ENCODE measurements around the gene ZNF440. TPM values are rescaled to one million over a fixed set of nuclear protein-coding genes. Genes with fewer than 3 reads are reported as not detected.

Gene ZNF440
- total RNA-seq, 1 experiment from 2014 or later, result 11.4 TPM

GRCh38 chr19:11814029-11814699, at the start of gene ZNF440 (continued):
- TF ChIP-seq REST (IDR thresholded peaks at IDR 0.05; ENCODE audit: low read depth), result no peak
- peak; percentile 97 for TF ChIP-seq POLR2AphosphoS5 (IDR thresholded peaks at IDR 0.05; ENCODE audit: low read depth, low read length)

- Histone ChIP-seq H3K9me2 (ENCODE audit: insufficient read depth) (no peaks in the 10 kb centered on the region), H3K27ac (ENCODE audit: low read depth, low read length) (peak within 1 kb of the TSS; percentile 36; the same call in 1 of the 2 replicates), H2AFZ (ENCODE audit: low read depth, low read length, poor library complexity, severe bottlenecking) (no peak within 1 kb of the TSS), H3K27me3 (ENCODE audit: insufficient read depth, low read length) (no peaks in the 10 kb centered on the region), H3K36me3 (ENCODE audit: control insufficient read depth in 1 of 2, insufficient read depth in 2 of 2, low read length in 2 of 2) (no peaks in the 10 kb centered on the region; a peak in 1 of 4 replicates), H3K9ac (ENCODE audit: low read length) (peak within 1 kb of the TSS; percentile 60), H4K20me1 (ENCODE audit: insufficient read depth) (no peaks in the 10 kb centered on the region), H3K4me1 (ENCODE audit: control insufficient read depth in 1 of 2, insufficient read depth in 2 of 2, low read length in 2 of 2) (peaks cover 0 to 10% of the 10 kb centered on the region in 2 experiments; a peak in 1 of 4 replicates), H3K79me2 (ENCODE audit: insufficient read depth, low read length) (no peaks in the 10 kb centered on the region), H3K4me2 (ENCODE audit: low read length) (peak within 1 kb of the TSS; percentile 68), H3K4me3 (replicated peaks in 1 of 2; ENCODE audit: low read depth in 1 of 2, low read length in 2 of 2) (peak within 1 kb of the TSS; percentile 56 to 62), H3K9me3 (ENCODE audit: control insufficient read depth in 1 of 2, insufficient read depth in 1 of 2, low read depth in 1 of 2, low read length in 2 of 2) (no peaks in the 10 kb centered on the region; a peak in 1 of 4 replicates)
- ChIA-PET POLR2A (no interaction called here), RAD21 (ENCODE audit: low non-redundant PET in 1 of 2, low total read pairs in 2 of 2, uncharacterized antibody in 2 of 2, unreplicated experiment in 2 of 2) (no interaction called here), CTCF (no interaction called here)
- DNase-seq (ENCODE audit: low read depth, low spot score), result peak; percentile 79
- TF ChIP-seq POLR2AphosphoS5 (IDR thresholded peaks at IDR 0.05; ENCODE audit: low read depth, low read length) (peak; percentile 29), EGR1 (IDR thresholded peaks at IDR 0.05; ENCODE audit: low read depth) (no peak), SP1 (IDR thresholded peaks at IDR 0.05; ENCODE audit: low read depth) (peak; percentile 63), ZBTB33 (IDR thresholded peaks at IDR 0.05; ENCODE audit: extremely low read depth, insufficient replicate concordance, low read length) (no peak), TCF7L2 (IDR thresholded peaks at IDR 0.05; ENCODE audit: borderline replicate concordance, extremely low read depth, insufficient read depth, insufficient read length) (no peak), CBX3 (IDR thresholded peaks at IDR 0.05; ENCODE audit: low read depth) (0 out of 2 replicates have a peak, but pooled peaks have one; percentile 12)
- intact Hi-C loops (cut with micrococcal nuclease), result no loop called here
- ATAC-seq, result peak; percentile 96
- BruUV-seq (replicated peaks), result no TSS peak
Observed at GRCh38 chr19:11766597-11767591, 47.2 kb upstream of the ZNF440 start, which contains the start of gene ZNF441. Gene ZNF441, plus strand, starts transcription at chr19:11767000. Its CDS starts 194 bp downstream, at chr19:11767194.
